ENCODE measurements around the gene HTR2A. TPM values are rescaled to one million over a fixed set of nuclear protein-coding genes. Genes with fewer than 3 reads are reported as not detected.
"Not testable (repeated sequence)": the region's sequence is repeated elsewhere in the genome, so short reads cannot be mapped to it uniquely, and the experiment has no call there.

Gene HTR2A
- total RNA-seq, 5 donors from 2014 or later (not counting 1 experiment from before 2014, with no cell fraction given), result not detected

DNA sequence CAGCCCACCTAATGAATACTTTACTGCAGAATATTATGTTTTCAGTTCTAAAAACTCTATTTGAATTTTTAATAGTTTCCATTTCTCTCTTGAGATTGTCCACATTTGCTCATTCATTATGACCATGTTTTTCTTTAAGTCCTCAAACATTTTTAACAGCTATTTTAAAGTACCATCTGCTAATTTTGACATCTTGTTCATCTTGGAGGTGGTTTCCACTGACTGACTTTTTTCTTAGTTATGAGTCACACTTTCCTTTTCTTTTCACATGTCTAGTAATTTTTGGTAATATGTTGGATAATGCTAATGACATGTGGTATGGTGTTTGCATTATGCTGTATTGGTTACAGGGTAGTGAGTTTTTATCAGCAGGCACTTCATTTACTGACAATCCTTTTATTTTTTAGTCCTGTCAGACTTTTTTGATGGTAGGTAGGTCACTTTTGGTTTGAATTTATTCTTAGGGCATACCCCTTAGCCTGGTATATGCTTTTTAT lies 84.5 kb downstream of the HTR2A start:
- Mint-ChIP-seq H3K9me3 (peaks cover 15 to 21% (median 21%) of the 10 kb centered on the region in 3 donors), H3K36me3 (peaks cover 11% of the 10 kb centered on the region), H3K27ac (no peak overlapping the region), H3K4me3 (no peak overlapping the region), H3K27me3 (peaks cover 18 to 19% of the 10 kb centered on the region in 2 donors), H3K4me1 (no peaks in the 10 kb centered on the region)
- no peak overlapping the region for H3K4me3 ChIP-seq (ENCODE audit: control insufficient read depth in 1 of 2, extremely low read depth in 1 of 2, low read length in 1 of 2)
- no peaks in the 10 kb centered on the region for H3K36me3 ChIP-seq (ENCODE audit: control insufficient read depth in 2 of 2, extremely low read depth in 1 of 2, insufficient read depth in 1 of 2, low read length in 1 of 2)
- ChIA-PET POLR2A (no interaction called here), CTCF (interaction anchor here in 1 of 2 donors (0.6 kb wide), 1 partner anchor 58 kb away, joined by 3 read pairs; no protein-coding TSS in a partner anchor)
- H3K27ac ChIP-seq (ENCODE audit: low read length), result no peak overlapping the region
- no peaks in the 10 kb centered on the region for H3K4me1 ChIP-seq (ENCODE audit: control insufficient read depth in 1 of 2, extremely low read depth in 1 of 2, insufficient read depth in 2 of 2, low read length in 2 of 2)
- DNase-seq (no peak), ATAC-seq (replicated peaks in 1 of 4) (no peak)
- no peaks in the 10 kb centered on the region for H3K27me3 ChIP-seq (replicated peaks in 1 of 2; ENCODE audit: control insufficient read depth in 2 of 2, extremely low read depth in 1 of 2, insufficient read depth in 2 of 2, low read length in 1 of 2)
- peaks cover 3% of the 10 kb centered on the region for H3K9me3 ChIP-seq

DNA sequence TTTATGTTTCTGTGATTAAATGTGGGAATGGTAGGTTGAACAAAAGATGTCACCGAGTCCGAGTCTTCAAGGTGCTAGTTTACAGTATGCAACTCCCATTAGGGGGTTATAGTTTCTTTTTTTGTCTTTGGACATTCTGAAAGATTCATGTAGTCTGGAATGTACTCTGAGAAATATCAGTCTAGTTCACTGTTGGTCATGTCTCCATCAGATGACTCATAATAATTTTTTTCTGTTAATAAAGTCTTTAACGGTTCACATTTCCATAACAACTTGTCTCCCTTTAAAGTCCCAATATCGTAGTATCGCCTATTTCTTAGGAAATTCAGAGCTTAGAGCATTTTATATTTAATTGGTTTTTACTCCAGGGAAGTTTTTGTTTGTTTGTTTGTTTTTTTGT lies 86.4 kb downstream of the HTR2A start:
- no peak overlapping the region for H3K4me3 Mint-ChIP-seq
- WGBS (ENCODE audit: insufficient coverage), result no CpG with 5 or more reads among the region's 5 CpGs
- ChIA-PET CTCF (no interaction called here), POLR2A (no interaction called here)
- peaks cover 12 to 19% of the 10 kb centered on the region in 2 donors for H3K27me3 Mint-ChIP-seq
- peaks cover 15 to 21% (median 17%) of the 10 kb centered on the region in 3 donors for H3K9me3 Mint-ChIP-seq
- peaks cover 11% of the 10 kb centered on the region for H3K36me3 Mint-ChIP-seq
- Histone ChIP-seq H3K36me3 (ENCODE audit: control insufficient read depth in 2 of 2, extremely low read depth in 1 of 2, insufficient read depth in 1 of 2, low read length in 1 of 2) (no peaks in the 10 kb centered on the region), H3K27me3 (replicated peaks in 1 of 2; ENCODE audit: control insufficient read depth in 2 of 2, extremely low read depth in 1 of 2, insufficient read depth in 2 of 2, low read length in 1 of 2) (no peaks in the 10 kb centered on the region), H3K4me3 (ENCODE audit: control insufficient read depth in 1 of 2, extremely low read depth in 1 of 2, low read length in 1 of 2) (no peak overlapping the region), H3K4me1 (ENCODE audit: control insufficient read depth in 1 of 2, extremely low read depth in 1 of 2, insufficient read depth in 2 of 2, low read length in 2 of 2) (no peaks in the 10 kb centered on the region), H3K9me3 (peaks cover 3% of the 10 kb centered on the region), H3K27ac (ENCODE audit: low read length) (no peak overlapping the region)
- ATAC-seq (replicated peaks in 1 of 4) (no peak), DNase-seq (no peak)
- no peaks in the 10 kb centered on the region for H3K4me1 Mint-ChIP-seq
- no peak overlapping the region for H3K27ac Mint-ChIP-seq

DNA sequence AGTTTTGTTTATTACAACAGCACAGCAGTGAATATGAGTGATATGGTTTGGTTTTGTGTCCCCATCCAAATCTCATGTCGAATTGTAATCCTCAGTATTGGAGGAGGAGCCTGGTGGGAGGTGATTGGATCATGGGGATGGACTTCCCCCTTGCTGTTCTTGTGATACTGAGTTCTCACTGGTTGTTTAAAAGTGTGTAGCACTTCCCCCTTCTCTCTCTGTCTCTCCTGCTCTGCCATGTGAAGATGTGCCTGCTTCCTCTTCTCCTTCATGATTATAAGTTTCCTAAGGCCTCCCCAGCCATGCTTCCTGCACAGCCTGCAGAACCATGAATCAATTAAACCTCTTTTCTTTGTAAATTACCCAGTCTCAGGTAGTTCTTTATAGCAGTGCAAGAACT lies 91.9 kb downstream of the HTR2A start:
- H3K36me3 Mint-ChIP-seq; H3K9me3 ChIP-seq; H3K9me3 Mint-ChIP-seq; H3K27ac Mint-ChIP-seq; DNase-seq; H3K4me1 Mint-ChIP-seq; H3K36me3 ChIP-seq (ENCODE audit: control insufficient read depth in 2 of 2, extremely low read depth in 1 of 2, insufficient read depth in 1 of 2, low read length in 1 of 2); H3K4me3 ChIP-seq (ENCODE audit: control insufficient read depth in 1 of 2, extremely low read depth in 1 of 2, low read length in 1 of 2); POLR2A ChIA-PET; H3K27me3 ChIP-seq (replicated peaks in 1 of 2; ENCODE audit: control insufficient read depth in 2 of 2, extremely low read depth in 1 of 2, insufficient read depth in 2 of 2, low read length in 1 of 2); H3K27ac ChIP-seq (ENCODE audit: low read length); H3K27me3 Mint-ChIP-seq; H3K4me1 ChIP-seq (ENCODE audit: control insufficient read depth in 1 of 2, extremely low read depth in 1 of 2, insufficient read depth in 2 of 2, low read length in 2 of 2); H3K4me3 Mint-ChIP-seq; ATAC-seq (replicated peaks in 1 of 4): not testable (repeated sequence)
- CTCF ChIA-PET, result interaction anchor here in 1 of 2 donors (0.6 kb wide), 1 partner anchor 484 kb away, joined by 4 read pairs; no protein-coding TSS in a partner anchor
- WGBS (ENCODE audit: insufficient coverage), result 80% methylated on average over 1 of the region's 1 CpG

DNA sequence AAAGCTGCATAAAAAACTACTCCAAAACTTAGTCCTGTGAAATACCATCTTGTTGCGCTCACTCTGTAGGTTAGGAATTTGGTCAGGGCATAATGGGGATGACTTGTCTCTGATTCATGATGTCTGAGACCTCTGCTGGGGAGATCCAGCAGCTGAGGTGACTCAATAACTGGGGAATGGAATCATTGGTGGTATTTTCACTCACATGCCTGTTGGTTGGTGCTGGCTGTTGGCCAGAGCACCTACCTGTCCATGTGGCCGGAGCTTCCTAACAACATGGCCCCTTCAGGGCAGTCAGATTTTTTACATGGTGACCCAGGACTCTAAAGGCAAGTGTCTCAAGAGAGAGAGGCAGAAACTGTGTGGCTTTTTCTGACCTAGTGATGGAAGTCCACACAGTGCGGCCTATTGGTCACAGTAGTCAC lies 92.5 kb downstream of the HTR2A start:
- ChIA-PET CTCF (no interaction called here), POLR2A (no interaction called here)
- Mint-ChIP-seq H3K4me3 (no peak overlapping the region), H3K27ac (no peak overlapping the region), H3K27me3 (peaks cover 7 to 8% of the 10 kb centered on the region in 2 donors), H3K4me1 (no peaks in the 10 kb centered on the region), H3K36me3 (no peaks in the 10 kb centered on the region), H3K9me3 (no peaks in the 10 kb centered on the region)
- Histone ChIP-seq H3K4me3 (ENCODE audit: control insufficient read depth in 1 of 2, extremely low read depth in 1 of 2, low read length in 1 of 2) (no peak overlapping the region), H3K9me3 (no peaks in the 10 kb centered on the region), H3K27me3 (replicated peaks in 1 of 2; ENCODE audit: control insufficient read depth in 2 of 2, extremely low read depth in 1 of 2, insufficient read depth in 2 of 2, low read length in 1 of 2) (peaks cover 0 to 2% of the 10 kb centered on the region in 2 experiments), H3K4me1 (ENCODE audit: control insufficient read depth in 1 of 2, extremely low read depth in 1 of 2, insufficient read depth in 2 of 2, low read length in 2 of 2) (no peaks in the 10 kb centered on the region), H3K36me3 (ENCODE audit: control insufficient read depth in 2 of 2, extremely low read depth in 1 of 2, insufficient read depth in 1 of 2, low read length in 1 of 2) (no peaks in the 10 kb centered on the region), H3K27ac (ENCODE audit: low read length) (no peak overlapping the region)
- ATAC-seq (replicated peaks in 1 of 4), result no peak
- no peak for DNase-seq
- WGBS (ENCODE audit: insufficient coverage), result no CpG with 5 or more reads among the region's 3 CpGs

DNA sequence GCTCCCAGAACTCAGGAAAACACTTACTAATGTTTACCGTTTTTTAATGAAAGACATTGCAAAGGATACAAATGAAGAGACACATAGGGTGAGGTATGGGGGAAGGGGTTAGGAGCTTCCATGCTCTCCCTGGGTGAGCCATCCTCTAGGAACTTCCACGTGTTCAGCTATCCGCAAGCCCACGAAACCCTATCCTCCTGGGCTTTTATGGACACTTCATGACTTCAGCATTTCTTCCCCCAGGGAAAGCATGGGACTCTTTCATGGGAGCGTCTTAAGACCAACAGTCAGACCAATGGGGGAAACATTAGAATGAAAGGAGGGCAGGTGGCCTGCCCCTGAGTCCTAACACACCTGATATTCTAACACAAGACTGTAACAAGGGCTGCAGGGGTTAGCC lies 93.3 kb downstream of the HTR2A start:
- POLR2A ChIA-PET, result no interaction called here
- no peaks in the 10 kb centered on the region for H3K4me1 Mint-ChIP-seq
- CTCF ChIA-PET, result no interaction called here

DNA sequence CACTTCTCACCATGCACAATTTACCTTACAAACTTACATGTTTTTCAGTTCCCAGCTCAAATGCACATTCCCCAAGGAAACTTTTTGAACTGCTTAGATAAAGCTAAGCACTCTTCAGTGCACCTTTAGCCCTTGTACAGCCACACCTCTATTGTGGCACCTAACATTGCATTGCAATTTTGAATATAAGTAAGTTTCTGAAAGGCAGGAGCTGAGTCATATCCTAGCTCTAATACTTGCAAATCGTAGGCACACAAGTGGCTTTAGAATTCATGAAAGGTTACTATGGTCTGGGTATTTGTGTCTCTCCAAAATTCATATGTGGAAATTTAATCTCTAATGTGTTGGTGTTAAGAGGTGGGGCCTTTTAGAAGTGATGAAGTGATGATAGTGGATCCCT lies 95.0 kb downstream of the HTR2A start:
- WGBS (ENCODE audit: insufficient coverage), result no CpG with 5 or more reads among the region's 1 CpG
- ChIA-PET POLR2A (interaction anchor here (0.6 to 0.9 kb wide), 2 partner anchors 9 to 634 kb away, joined by 3 to 4 read pairs; no protein-coding TSS in a partner anchor), CTCF (no interaction called here)
- ATAC-seq (replicated peaks in 1 of 4) (no peak), DNase-seq (no peak)
- Mint-ChIP-seq H3K9me3 (no peaks in the 10 kb centered on the region), H3K4me3 (no peak overlapping the region), H3K36me3 (no peaks in the 10 kb centered on the region), H3K4me1 (peaks cover 9 to 12% (median 10%) of the 10 kb centered on the region in 3 donors), H3K27me3 (no peaks in the 10 kb centered on the region), H3K27ac (no peak overlapping the region)
- Histone ChIP-seq H3K9me3 (no peaks in the 10 kb centered on the region), H3K4me1 (ENCODE audit: control insufficient read depth in 1 of 2, extremely low read depth in 1 of 2, insufficient read depth in 2 of 2, low read length in 2 of 2) (no peaks in the 10 kb centered on the region), H3K36me3 (ENCODE audit: control insufficient read depth in 2 of 2, extremely low read depth in 1 of 2, insufficient read depth in 1 of 2, low read length in 1 of 2) (no peaks in the 10 kb centered on the region), H3K27ac (ENCODE audit: low read length) (no peak overlapping the region), H3K27me3 (replicated peaks in 1 of 2; ENCODE audit: control insufficient read depth in 2 of 2, extremely low read depth in 1 of 2, insufficient read depth in 2 of 2, low read length in 1 of 2) (peaks cover 0 to 2% of the 10 kb centered on the region in 2 experiments), H3K4me3 (ENCODE audit: control insufficient read depth in 1 of 2, extremely low read depth in 1 of 2, low read length in 1 of 2) (no peak overlapping the region)

More for the DNA sequence above, 93.3 kb downstream of the HTR2A start:
- H3K9me3 Mint-ChIP-seq, result no peaks in the 10 kb centered on the region
- ATAC-seq (replicated peaks in 1 of 4) (no peak), DNase-seq (no peak)
- peaks cover 0 to 2% of the 10 kb centered on the region in 2 experiments for H3K27me3 ChIP-seq (replicated peaks in 1 of 2; ENCODE audit: control insufficient read depth in 2 of 2, extremely low read depth in 1 of 2, insufficient read depth in 2 of 2, low read length in 1 of 2)
- no peak overlapping the region for H3K4me3 ChIP-seq (ENCODE audit: control insufficient read depth in 1 of 2, extremely low read depth in 1 of 2, low read length in 1 of 2)
- H3K4me1 ChIP-seq (ENCODE audit: control insufficient read depth in 1 of 2, extremely low read depth in 1 of 2, insufficient read depth in 2 of 2, low read length in 2 of 2), result no peaks in the 10 kb centered on the region
- no peak overlapping the region for H3K4me3 Mint-ChIP-seq
- no peaks in the 10 kb centered on the region for H3K9me3 ChIP-seq
- H3K27ac ChIP-seq (ENCODE audit: low read length), result no peak overlapping the region
- no peaks in the 10 kb centered on the region for H3K36me3 ChIP-seq (ENCODE audit: control insufficient read depth in 2 of 2, extremely low read depth in 1 of 2, insufficient read depth in 1 of 2, low read length in 1 of 2)
- 94% methylated on average over 3 of the region's 5 CpGs for WGBS (ENCODE audit: insufficient coverage)
- H3K36me3 Mint-ChIP-seq, result no peaks in the 10 kb centered on the region
- H3K27ac Mint-ChIP-seq, result no peak overlapping the region
- H3K27me3 Mint-ChIP-seq, result peaks cover 7 to 8% of the 10 kb centered on the region in 2 donors

Data from T-cell (primary cell).